ENCODE results near the gene ARHGAP22. TPM values are rescaled to one million over a fixed set of nuclear protein-coding genes. Genes with fewer than 3 reads are reported as not detected.

Gene ARHGAP22
- total and polyA plus RNA-seq, 4 donors = 0.23 to 2.3 (median 0.54) TPM

- Histone ChIP-seq H3K4me1 (ENCODE audit: control insufficient read depth in 4 of 4, insufficient read depth in 4 of 4, low read length in 3 of 4) (peaks cover 0 to 3% (median 2%) of the 10 kb centered on the region in 4 donors), H3K36me3 (ENCODE audit: control insufficient read depth in 4 of 4, insufficient read depth in 3 of 4, low read depth in 1 of 4, low read length in 3 of 4) (no peaks in the 10 kb centered on the region), H3K27ac (ENCODE audit: low read depth in 1 of 2, low read length in 2 of 2) (no peak overlapping the region), H3K27me3 (ENCODE audit: control insufficient read depth in 4 of 4, insufficient read depth in 4 of 4, low read length in 3 of 4) (peaks cover 0 to 3% (median 0%) of the 10 kb centered on the region in 4 donors), H3K9ac (ENCODE audit: low read depth in 1 of 2, low read length in 2 of 2) (no peak overlapping the region), H3K9me3 (ENCODE audit: control insufficient read depth in 4 of 4, low read length in 3 of 4) (no peaks in the 10 kb centered on the region), H3K4me3 (ENCODE audit: low read depth in 1 of 3, low read length in 3 of 3) (no peak overlapping the region)
- TF ChIP-seq EGR1 (IDR thresholded peaks at IDR 0.05; ENCODE audit: low read depth in 2 of 2) (no peak), FOXA1 (IDR thresholded peaks at IDR 0.05) (no peak), REST (IDR thresholded peaks at IDR 0.05) (no peak), ATF3 (IDR thresholded peaks at IDR 0.05) (no peak), CTCF (IDR thresholded peaks at IDR 0.05; ENCODE audit: low read depth, low read length, missing input control) (no peak), YY1 (IDR thresholded peaks at IDR 0.05) (no peak), RXRA (IDR thresholded peaks at IDR 0.05) (no peak), HNF4G (IDR thresholded peaks at IDR 0.05) (no peak), NR2F2 (IDR thresholded peaks at IDR 0.05) (no peak), SP1 (IDR thresholded peaks at IDR 0.05) (no peak), TAF1 (conservative IDR thresholded peaks at IDR 0.05) (no peak), HNF4A (conservative IDR thresholded peaks at IDR 0.05) (no peak), GABPA (IDR thresholded peaks at IDR 0.05 in 1 of 2, conservative IDR thresholded peaks at IDR 0.05 in 1 of 2) (no peak), ZBTB33 (IDR thresholded peaks at IDR 0.05) (no peak), JUND (IDR thresholded peaks at IDR 0.05) (no peak), RAD21 (IDR thresholded peaks at IDR 0.05) (no peak)
- WGBS = 28% methylated on average over 43 of the region's 43 CpGs
- DNase-seq (ENCODE audit: low spot score) = no peak
These were observed 138.1 kb downstream of the ARHGAP22 start for GRCh38 chr10:48466611-48467240.
